Peyer's patch (tissue), 4 donors: Measurements from ENCODE around the gene ARHGAP18. TPM values are rescaled to one million over a fixed set of nuclear protein-coding genes. Genes with fewer than 3 reads are reported as not detected.

Experiments
- DNase-seq, 3 donors: peaks; one replicate each; pipeline ENCODE4 v3.0.0-alpha.2; 2017 to 2019
- H3K27ac ChIP-seq, 4 donors: fragments of 200-600 bp; sonication (generic); one replicate each; pipeline ENCODE4 v1.5.1; 2016 to 2019
- H3K27me3 ChIP-seq, 2 donors: fragments of 200-600 bp; sonication (generic); one replicate each; pipeline ENCODE4 v1.5.1; 2019
- H3K36me3 ChIP-seq, 3 donors: fragments of 200-600 bp; sonication (generic); one replicate each; pipeline ENCODE4 v1.5.1; 2016 to 2019
- H3K4me1 ChIP-seq, 4 donors: fragments of 200-600 bp; sonication (generic); one replicate each; pipeline ENCODE4 v1.5.1; 2016 to 2019
- H3K4me3 ChIP-seq, 4 donors: fragments of 200-600 bp; sonication (generic); 1 replicate in 3 of 4; 2 replicates in 1 of 4; pipeline ENCODE4 v1.5.1; 2016 to 2019; ENCODE audit warnings: mild to moderate bottlenecking in 1 of 4
- H3K9me3 ChIP-seq, 4 donors: fragments of 200-600 bp; sonication (generic); one replicate each; pipeline ENCODE4 v1.5.1; 2016 to 2019; ENCODE audit warnings: mild to moderate bottlenecking in 1 of 4
- CTCF ChIP-seq, 6 experiments: fragments of 450-650 bp in 4 of 6; fragments of 200-600 bp in 2 of 6; sonication (generic) in 1 of 6; IDR thresholded peaks; one replicate each; pipeline ENCODE4 v1.5.1; 2017 to 2019; ENCODE audit warnings: antibody characterized with exemption in 6 of 6, mild to moderate bottlenecking in 3 of 6, moderate library complexity in 1 of 6
- POLR2A ChIP-seq, 2 donors: fragments of 450-650 bp; IDR thresholded peaks; one replicate each; pipeline ENCODE4 v1.5.1; 2017; ENCODE audit warnings: antibody characterized with exemption in 2 of 2, mild to moderate bottlenecking in 2 of 2, moderate library complexity in 2 of 2
- total RNA-seq, 4 donors: library from RNA; depleted of rRNA; stranded (reverse); fragments of >200 nt; gene quantifications; one replicate each; pipeline ENCODE4 v1.1.0, GENCODE V29; 2016

ARHGAP18 gene
- total RNA-seq, 4 donors from 2014 or later, result 26.1 to 45.4 (median 33.5) TPM

- TF ChIP-seq CTCF (IDR thresholded peaks at IDR 0.05) (no peak), POLR2A (IDR thresholded peaks at IDR 0.05) (no peak)
- no peak for DNase-seq
- Histone ChIP-seq H3K4me1 (peaks cover 0 to 6% (median 0%) of the 10 kb centered on the region in 4 donors), H3K27me3 (no peaks in the 10 kb centered on the region), H3K36me3 (peaks cover 0 to 29% (median 0%) of the 10 kb centered on the region in 3 donors), H3K4me3 (no peak overlapping the region), H3K9me3 (no peaks in the 10 kb centered on the region), H3K27ac (no peak overlapping the region)
Observed at GRCh38 chr6:129608886-129609537, 101.0 kb downstream of the ARHGAP18 start.

- Histone ChIP-seq H3K4me3 (no peak overlapping the region), H3K27ac (no peak overlapping the region), H3K4me1 (peaks cover 0 to 6% (median 0%) of the 10 kb centered on the region in 4 donors), H3K27me3 (no peaks in the 10 kb centered on the region), H3K9me3 (no peaks in the 10 kb centered on the region), H3K36me3 (peaks cover 0 to 29% (median 0%) of the 10 kb centered on the region in 3 donors)
- DNase-seq, result no peak
- no peak for TF ChIP-seq CTCF (IDR thresholded peaks at IDR 0.05)
- no peak for TF ChIP-seq POLR2A (IDR thresholded peaks at IDR 0.05)
Observed at GRCh38 chr6:129607581-129608186, 102.3 kb downstream of the ARHGAP18 start.

- H3K27ac ChIP-seq, result no peak overlapping the region
- no peaks in the 10 kb centered on the region for H3K4me1 ChIP-seq
- no peaks in the 10 kb centered on the region for H3K9me3 ChIP-seq
- no peaks in the 10 kb centered on the region for H3K27me3 ChIP-seq
- TF ChIP-seq POLR2A (IDR thresholded peaks at IDR 0.05) (no peak), CTCF (IDR thresholded peaks at IDR 0.05) (no peak)
- H3K36me3 ChIP-seq, result peaks cover 0 to 29% (median 0%) of the 10 kb centered on the region in 3 donors
- no peak for DNase-seq
- H3K4me3 ChIP-seq, result no peak overlapping the region
Observed at GRCh38 chr6:129606664-129607063, 103.3 kb downstream of the ARHGAP18 start.

- no peak overlapping the region for H3K27ac ChIP-seq
- H3K4me1 ChIP-seq, result no peaks in the 10 kb centered on the region
- H3K4me3 ChIP-seq, result no peak overlapping the region
- no peak for DNase-seq
- H3K36me3 ChIP-seq, result peaks cover 0 to 29% (median 0%) of the 10 kb centered on the region in 3 donors
- no peaks in the 10 kb centered on the region for H3K27me3 ChIP-seq
- TF ChIP-seq CTCF (IDR thresholded peaks at IDR 0.05) (no peak), POLR2A (IDR thresholded peaks at IDR 0.05) (no peak)
- H3K9me3 ChIP-seq, result no peaks in the 10 kb centered on the region
Observed at GRCh38 chr6:129605967-129606366, 104.0 kb downstream of the ARHGAP18 start.

GRCh38 chr6:129605095-129605494, 104.9 kb downstream of the ARHGAP18 start:
- Histone ChIP-seq H3K27me3 (no peaks in the 10 kb centered on the region), H3K4me3 (no peak overlapping the region), H3K27ac (no peak overlapping the region), H3K9me3 (no peaks in the 10 kb centered on the region), H3K4me1 (no peaks in the 10 kb centered on the region), H3K36me3 (peaks cover 0 to 26% (median 0%) of the 10 kb centered on the region in 3 donors)
- no peak for TF ChIP-seq CTCF (IDR thresholded peaks at IDR 0.05)
- no peak for TF ChIP-seq POLR2A (IDR thresholded peaks at IDR 0.05)
- no peak for DNase-seq
